Aorta (tissue), 5 donors: ENCODE measurements around the gene CAMSAP1. TPM values are rescaled to one million over a fixed set of nuclear protein-coding genes. Genes with fewer than 3 reads are reported as not detected.
"Not testable (repeated sequence)": the region's sequence is repeated elsewhere in the genome, so short reads cannot be mapped to it uniquely, and the experiment has no call there.

Experiments
- ATAC-seq: fragments of 200-7000 bp; cut with Tn5 transposase; one replicate; pipeline ENCODE4 v1.9.1; 2022; ENCODE audit warnings: moderate library complexity; ENCODE audit not compliant: low FRiP score
- DNase-seq, 2 donors: peaks; one replicate each; pipeline ENCODE4 v3.0.0-alpha.2; 2020
- H3K27ac ChIP-seq, 2 donors: one replicate each; pipeline ENCODE4 v1.5.1; 2013; ENCODE audit warnings: low read length in 2 of 2, mild to moderate bottlenecking in 2 of 2, moderate library complexity in 2 of 2, control low read depth in 1 of 2, inconsistent platforms in 1 of 2, low read depth in 1 of 2
- H3K27me3 ChIP-seq, 2 donors: one replicate each; pipeline ENCODE4 v1.6.1; 2013; ENCODE audit warnings: control low read depth in 1 of 2, low read length in 1 of 2, mild to moderate bottlenecking in 1 of 2, moderate library complexity in 1 of 2; ENCODE audit not compliant: insufficient read depth in 2 of 2, control insufficient read depth in 1 of 2
- H3K36me3 ChIP-seq, 2 donors: one replicate each; pipeline ENCODE4 v1.6.1; 2013; ENCODE audit warnings: control low read depth in 1 of 2, low read length in 1 of 2, mild to moderate bottlenecking in 1 of 2; ENCODE audit not compliant: insufficient read depth in 2 of 2, control insufficient read depth in 1 of 2
- H3K4me1 ChIP-seq, 2 donors: one replicate each; pipeline ENCODE4 v1.6.1; 2013; ENCODE audit warnings: low read length in 2 of 2, control low read depth in 1 of 2, mild to moderate bottlenecking in 1 of 2, moderate library complexity in 1 of 2; ENCODE audit not compliant: insufficient read depth in 2 of 2, control insufficient read depth in 1 of 2
- H3K4me3 ChIP-seq, 2 donors: one replicate each; pipeline ENCODE4 v1.5.1; 2013; ENCODE audit warnings: low read length in 2 of 2, control low read depth in 1 of 2, mild to moderate bottlenecking in 1 of 2
- H3K9me3 ChIP-seq: one replicate; pipeline ENCODE4 v1.6.1; 2013; ENCODE audit warnings: mild to moderate bottlenecking, low read length; ENCODE audit not compliant: control insufficient read depth
- WGBS, 2 donors: extraction: QIAGEN DNeasy Blood & Tissue Kit; methylation state at CpG; one replicate each; pipeline ENCODE4 v1.1.7; 2013; 5-methylcytosine and 5-hydroxymethylcytosine counted together
- intact Hi-C, 2 donors: fragments of 100-400 bp; cut with DNase I; formaldehyde crosslinking; loops; one replicate each; pipeline versions ENCODE4 v1.14.2 to v1.15.0; 2022
- polyA plus RNA-seq, 2 donors: library from polyadenylated mRNA; stranded (reverse); fragments of 200-250 nt; gene quantifications; one replicate each; pipeline ENCODE4 v1.2.3, GENCODE V29; 2013
- total RNA-seq, 2 donors: library from RNA; stranded (reverse); fragmentation: NEBNext Ultra II Directional; extraction: Animal tissue kit (Norgen Biotek cat#: 25700); gene quantifications; one replicate each; pipeline ENCODE4 v1.2.1, GENCODE V29; 2021
- donor health status: healthy with polysubstance abuse.
- donor health status: Bipolar disorder and iron deficiency.
- donor health status: DM: no; HTN: no; CAD: no.
- donor health status: DM: no; HTN: no; CAD: no.
- donor health status: DM: yes; HTN: yes; CAD: no.

CAMSAP1 gene
- total and polyA plus RNA-seq, 4 donors, result 2.5 to 28.0 (median 15.8) TPM

- DNase-seq, result no peak
- ATAC-seq, result no peak
- WGBS, 2 donors, result 87 to 88% methylated on average over 11 of the region's 11 CpGs
These were observed 8.5 kb downstream of the CAMSAP1 start for GRCh38 chr9:135898634-135899407.

GRCh38 chr9:135896626-135897025 is 10.7 kb downstream of the CAMSAP1 start:
- no peak overlapping the region for H3K4me3 ChIP-seq
- H3K27ac ChIP-seq, result no peak overlapping the region
- H3K36me3 ChIP-seq, result no peaks in the 10 kb centered on the region
- intact Hi-C loops, result no loop called here
- ATAC-seq (no peak), DNase-seq (no peak)
- no peaks in the 10 kb centered on the region for H3K27me3 ChIP-seq
- no peaks in the 10 kb centered on the region for H3K9me3 ChIP-seq
- no peaks in the 10 kb centered on the region for H3K4me1 ChIP-seq
- WGBS, 2 donors, result 98% methylated on average over 2 of the region's 2 CpGs

More at GRCh38 chr9:135898634-135899407, 8.5 kb downstream of the CAMSAP1 start:
- Histone ChIP-seq H3K4me3 (no peak overlapping the region), H3K36me3 (no peaks in the 10 kb centered on the region), H3K4me1 (no peaks in the 10 kb centered on the region), H3K9me3 (no peaks in the 10 kb centered on the region), H3K27me3 (no peaks in the 10 kb centered on the region), H3K27ac (no peak overlapping the region)
- intact Hi-C loops, result no loop called here

- no peaks in the 10 kb centered on the region for H3K4me1 ChIP-seq
- H3K9me3 ChIP-seq, result no peaks in the 10 kb centered on the region
- H3K27ac ChIP-seq, result no peak overlapping the region
- 90 to 95% methylated on average over 3 of the region's 3 CpGs for WGBS, 2 donors
- intact Hi-C loops, result no loop called here
- H3K36me3 ChIP-seq, result no peaks in the 10 kb centered on the region
- DNase-seq, result no peak
- ATAC-seq, result no peak
- no peaks in the 10 kb centered on the region for H3K27me3 ChIP-seq
- no peak overlapping the region for H3K4me3 ChIP-seq
These were observed 11.1 kb downstream of the CAMSAP1 start for GRCh38 chr9:135896205-135896604.

GRCh38 chr9:135895202-135895848 is 12.0 kb downstream of the CAMSAP1 start:
- Histone ChIP-seq H3K4me1 (no peaks in the 10 kb centered on the region), H3K27me3 (no peaks in the 10 kb centered on the region), H3K36me3 (no peaks in the 10 kb centered on the region), H3K9me3 (no peaks in the 10 kb centered on the region), H3K4me3 (no peak overlapping the region), H3K27ac (no peak overlapping the region)
- DNase-seq (no peak), ATAC-seq (no peak)
- intact Hi-C loops, result no loop called here
- 88 to 90% methylated on average over 4 of the region's 4 CpGs for WGBS, 2 donors

GRCh38 chr9:135893104-135893503 is 14.2 kb downstream of the CAMSAP1 start:
- Histone ChIP-seq H3K36me3 (no peaks in the 10 kb centered on the region), H3K27ac (no peak overlapping the region), H3K4me1 (no peaks in the 10 kb centered on the region), H3K4me3 (no peak overlapping the region), H3K9me3 (no peaks in the 10 kb centered on the region), H3K27me3 (no peaks in the 10 kb centered on the region)
- intact Hi-C loops, result no loop called here
- WGBS, 2 donors, result 90 to 97% methylated on average over 1 of the region's 1 CpG
- DNase-seq (no peak), ATAC-seq (no peak)

GRCh38 chr9:135892327-135892726 is 15.0 kb downstream of the CAMSAP1 start:
- H3K4me3 ChIP-seq, H3K9me3 ChIP-seq, H3K27me3 ChIP-seq, intact Hi-C loops, H3K27ac ChIP-seq, H3K36me3 ChIP-seq, DNase-seq, H3K4me1 ChIP-seq, ATAC-seq: not testable (repeated sequence)
- 96% methylated on average over 6 of the region's 6 CpGs for WGBS, 2 donors

GRCh38 chr9:135891027-135891631 is 16.2 kb downstream of the CAMSAP1 start:
- intact Hi-C loops, result no loop called here

GRCh38 chr9:135890190-135891026 is 16.9 kb downstream of the CAMSAP1 start:
- intact Hi-C loops, result no loop called here
- no peaks in the 10 kb centered on the region for H3K36me3 ChIP-seq
- no peaks in the 10 kb centered on the region for H3K4me1 ChIP-seq
- no peaks in the 10 kb centered on the region for H3K9me3 ChIP-seq
- WGBS, 2 donors, result 72 to 80% methylated on average over 18 of the region's 18 CpGs
- H3K4me3 ChIP-seq, result no peak overlapping the region
- DNase-seq, result no peak
- H3K27ac ChIP-seq, result no peak overlapping the region
- ATAC-seq, result no peak
- no peaks in the 10 kb centered on the region for H3K27me3 ChIP-seq

More at GRCh38 chr9:135891027-135891631, 16.2 kb downstream of the CAMSAP1 start:
- no peak for ATAC-seq
- WGBS, 2 donors, result 59 to 71% methylated on average over 8 of the region's 8 CpGs
- no peaks in the 10 kb centered on the region for H3K27me3 ChIP-seq
- no peaks in the 10 kb centered on the region for H3K36me3 ChIP-seq
- H3K4me3 ChIP-seq, result no peak overlapping the region
- no peak for DNase-seq
- H3K4me1 ChIP-seq, result no peaks in the 10 kb centered on the region
- H3K9me3 ChIP-seq, result no peaks in the 10 kb centered on the region
- H3K27ac ChIP-seq, result no peak overlapping the region
